GM23248 (cell line): Measurements from ENCODE around the gene PRRG3. TPM values are rescaled to one million over a fixed set of nuclear protein-coding genes. Genes with fewer than 3 reads are reported as not detected.

Source experiments
- DNase-seq: peaks from one replicate; pipeline ENCODE4 v3.0.0-alpha.2; 2015
- H2AFZ ChIP-seq: fragments of 200-600 bp; sonication (generic); 2 replicates; pipeline ENCODE4 v1.6.1; 2016; ENCODE audit warnings: antibody characterized with exemption
- H3F3A ChIP-seq: fragments of 200-600 bp; sonication (generic); 2 replicates; pipeline ENCODE4 v1.6.1; 2016; ENCODE audit warnings: mild to moderate bottlenecking, antibody characterized with exemption, mixed run types; ENCODE audit not compliant: insufficient read depth
- H3K27ac ChIP-seq: fragments of 200-600 bp; sonication (generic); 2 replicates; pipeline ENCODE4 v1.5.1; 2016; ENCODE audit warnings: mild to moderate bottlenecking
- H3K27me3 ChIP-seq: fragments of 200-600 bp; sonication (generic); replicated peaks from 2 replicates; pipeline ENCODE4 v1.6.1; 2016; ENCODE audit warnings: mild to moderate bottlenecking; ENCODE audit not compliant: insufficient read depth
- H3K36me3 ChIP-seq: fragments of 200-600 bp; sonication (generic); 2 replicates; pipeline ENCODE4 v1.6.1; 2016; ENCODE audit warnings: low read depth, mild to moderate bottlenecking
- H3K4me1 ChIP-seq: fragments of 200-600 bp; sonication (generic); 2 replicates; pipeline ENCODE4 v1.6.1; 2016; ENCODE audit warnings: mild to moderate bottlenecking; ENCODE audit not compliant: insufficient read depth
- H3K4me2 ChIP-seq: fragments of 200-600 bp; sonication (generic); one replicate; pipeline ENCODE4 v1.6.1; 2016; ENCODE audit warnings: mild to moderate bottlenecking; ENCODE audit not compliant: unreplicated experiment
- H3K4me3 ChIP-seq: fragments of 200-600 bp; sonication (generic); 2 replicates; pipeline ENCODE4 v1.5.1; 2016; ENCODE audit warnings: mild to moderate bottlenecking
- H3K79me2 ChIP-seq: fragments of 200-600 bp; sonication (generic); 2 replicates; pipeline ENCODE4 v1.6.1; 2016; ENCODE audit warnings: mild to moderate bottlenecking; ENCODE audit not compliant: insufficient read depth
- H3K9ac ChIP-seq: fragments of 200-600 bp; sonication (generic); 2 replicates; pipeline ENCODE4 v1.6.1; 2016; ENCODE audit warnings: mild to moderate bottlenecking
- H3K9me2 ChIP-seq: fragments of 200-600 bp; sonication (generic); 2 replicates; pipeline ENCODE4 v1.6.1; 2016; ENCODE audit warnings: mixed run types, mild to moderate bottlenecking, moderate library complexity; ENCODE audit not compliant: insufficient read depth
- H3K9me3 ChIP-seq: fragments of 200-600 bp; sonication (generic); one replicate; pipeline ENCODE4 v1.6.1; 2017; ENCODE audit warnings: low read depth
- H4K20me1 ChIP-seq: fragments of 200-600 bp; sonication (generic); 2 replicates; pipeline ENCODE4 v1.6.0; 2016; ENCODE audit not compliant: insufficient read depth
- EZH2 ChIP-seq: fragments of 200-600 bp; sonication (generic); IDR thresholded peaks from 2 replicates; pipeline ENCODE4 v1.6.1; 2018; ENCODE audit warnings: antibody characterized with exemption, mild to moderate bottlenecking; ENCODE audit not compliant: insufficient read depth, poor library complexity, severe bottlenecking
- EZH2phosphoT487 ChIP-seq: fragments of 200-600 bp; sonication (generic); IDR thresholded peaks from 2 replicates; pipeline ENCODE4 v1.6.1; 2018; ENCODE audit warnings: antibody characterized with exemption, moderate library complexity, mild to moderate bottlenecking, low read depth; ENCODE audit not compliant: insufficient read depth
- WGBS, 2 experiments: methylation state at CpG; one replicate each; pipeline ENCODE4 v1.1.6; 2015 to 2017; ENCODE audit warnings: low lambda C conversion rate in 2 of 2, low coverage in 1 of 2; ENCODE audit errors: missing lambda C conversion rate in 2 of 2; 5-methylcytosine and 5-hydroxymethylcytosine counted together
- in situ Hi-C: fragments of 300-500 bp; cut with MboI; formaldehyde crosslinking; loops from 2 replicates; pipeline ENCODE4 v1.15.0; 2020
- polyA plus RNA-seq: library from polyadenylated mRNA; unstranded; fragments of >200 nt; fragmentation: Nextera tagmentation; extraction: Ambion mirVana; gene quantifications from 2 replicates; pipeline ENCODE4 v1.2.1, GENCODE V29; 2016
- total RNA-seq: library from RNA; depleted of rRNA; stranded (reverse); fragments of >200 nt; shearing (Covaris generic); gene quantifications from 2 replicates; pipeline ENCODE4 v1.2.3, GENCODE V29; 2014

The PRRG3 gene
- total and polyA plus RNA-seq, 2 experiments from 2014 or later, result 0.21 TPM; not detected in 1

DNA sequence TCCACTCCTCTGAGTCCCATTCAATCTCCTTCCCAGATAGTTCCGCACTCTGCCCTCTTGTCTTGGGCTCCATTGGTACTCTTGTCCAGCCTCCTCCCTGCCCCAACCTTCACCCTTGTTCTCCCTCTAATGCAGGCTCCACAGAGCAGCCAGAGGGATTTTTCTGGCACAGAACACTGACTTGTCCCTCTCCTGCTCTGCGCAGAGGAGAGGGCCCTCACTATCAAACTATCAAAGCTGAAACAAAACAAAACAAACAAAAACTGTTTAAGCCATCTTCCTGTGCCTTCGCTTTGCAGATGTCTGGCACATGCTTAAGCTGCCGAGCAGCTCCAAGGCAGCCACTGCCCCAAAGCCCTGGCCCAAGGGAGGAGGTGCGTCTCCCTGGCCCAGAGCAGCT, 42.2 kb downstream of the PRRG3 start:
- Histone ChIP-seq H3K79me2 (no peaks in the 10 kb centered on the region), H2AFZ (no peak overlapping the region), H3F3A (no peaks in the 10 kb centered on the region), H3K4me3 (no peak overlapping the region), H3K36me3 (no peaks in the 10 kb centered on the region), H3K27me3 (no peaks in the 10 kb centered on the region), H3K9ac (no peak overlapping the region), H3K27ac (no peak overlapping the region), H3K4me2 (no peak overlapping the region), H4K20me1 (no peaks in the 10 kb centered on the region), H3K9me2 (no peaks in the 10 kb centered on the region), H3K4me1 (no peaks in the 10 kb centered on the region), H3K9me3 (no peaks in the 10 kb centered on the region)
- in situ Hi-C loops, result no loop called here
- no peak for DNase-seq
- 17 to 32% methylated on average over 3 to 5 of the region's 5 CpGs for WGBS, 2 experiments
- TF ChIP-seq EZH2phosphoT487, result no peak
- TF ChIP-seq EZH2, result no peak

DNA sequence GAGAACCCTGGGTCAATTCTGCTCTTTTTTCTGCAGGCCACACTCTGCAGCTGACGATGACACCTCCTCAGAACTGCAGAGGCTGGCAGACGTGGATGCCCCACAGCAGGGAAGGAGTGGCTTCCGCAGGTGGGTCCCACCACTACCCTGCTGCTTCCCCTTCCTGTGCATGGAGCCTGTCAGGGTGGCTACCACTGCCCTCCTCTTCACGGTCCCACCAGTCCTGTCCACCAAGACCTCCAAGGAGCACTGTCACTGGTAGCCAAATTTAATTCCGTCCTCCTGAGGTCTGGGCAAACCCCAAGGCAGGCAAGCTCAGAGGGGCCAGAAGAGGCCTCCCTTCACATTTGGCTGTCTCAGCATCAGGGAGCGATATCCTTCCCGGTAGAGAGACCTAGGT, 43.5 kb downstream of the PRRG3 start:
- H3K79me2 ChIP-seq, result no peaks in the 10 kb centered on the region
- TF ChIP-seq EZH2 (no peak), EZH2phosphoT487 (no peak)
- H3K9me2 ChIP-seq, result no peaks in the 10 kb centered on the region
- no peaks in the 10 kb centered on the region for H3K9me3 ChIP-seq
- no peak overlapping the region for H3K4me3 ChIP-seq
- in situ Hi-C loops, result no loop called here
- WGBS, 2 experiments, result 28 to 35% methylated on average over 3 to 7 of the region's 7 CpGs
- no peak overlapping the region for H3K27ac ChIP-seq
- H3K4me1 ChIP-seq, result no peaks in the 10 kb centered on the region
- no peaks in the 10 kb centered on the region for H3K27me3 ChIP-seq
- H3K4me2 ChIP-seq, result no peak overlapping the region
- no peaks in the 10 kb centered on the region for H4K20me1 ChIP-seq
- no peaks in the 10 kb centered on the region for H3K36me3 ChIP-seq
- H2AFZ ChIP-seq, result no peak overlapping the region
- DNase-seq, result no peak
- H3K9ac ChIP-seq, result no peak overlapping the region
- no peaks in the 10 kb centered on the region for H3F3A ChIP-seq

DNA sequence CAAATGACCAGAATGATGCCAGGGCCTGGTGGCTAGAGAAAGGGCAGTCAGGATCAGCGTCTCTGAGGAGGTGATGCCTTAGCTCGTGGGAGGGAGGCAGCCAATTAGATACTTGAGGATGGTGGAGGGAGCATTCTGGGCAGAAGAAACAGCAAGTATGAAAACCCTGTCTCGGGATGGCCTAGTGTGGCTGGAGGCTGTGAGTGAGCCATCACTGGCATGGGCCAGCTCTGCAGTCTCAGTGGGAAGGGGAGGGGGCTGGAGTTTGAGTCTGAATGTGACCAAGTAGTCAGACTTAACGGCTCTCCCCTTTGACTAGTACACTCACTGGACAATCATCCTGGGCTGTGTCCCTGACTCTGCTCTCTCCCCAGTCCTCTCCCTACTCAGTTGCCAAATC, 46.3 kb downstream of the PRRG3 start:
- Histone ChIP-seq H3K4me2 (no peak overlapping the region), H3K9me3 (no peaks in the 10 kb centered on the region), H3F3A (no peaks in the 10 kb centered on the region), H2AFZ (no peak overlapping the region), H3K9ac (no peak overlapping the region), H3K4me1 (no peaks in the 10 kb centered on the region), H3K27me3 (no peaks in the 10 kb centered on the region), H3K9me2 (no peaks in the 10 kb centered on the region), H3K4me3 (no peak overlapping the region), H3K27ac (no peak overlapping the region), H4K20me1 (no peaks in the 10 kb centered on the region), H3K36me3 (no peaks in the 10 kb centered on the region), H3K79me2 (no peaks in the 10 kb centered on the region)
- no peak for DNase-seq
- in situ Hi-C loops, result no loop called here
- no peak for TF ChIP-seq EZH2
- no peak for TF ChIP-seq EZH2phosphoT487
- 22 to 43% methylated on average over 4 of the region's 4 CpGs for WGBS, 2 experiments

DNA sequence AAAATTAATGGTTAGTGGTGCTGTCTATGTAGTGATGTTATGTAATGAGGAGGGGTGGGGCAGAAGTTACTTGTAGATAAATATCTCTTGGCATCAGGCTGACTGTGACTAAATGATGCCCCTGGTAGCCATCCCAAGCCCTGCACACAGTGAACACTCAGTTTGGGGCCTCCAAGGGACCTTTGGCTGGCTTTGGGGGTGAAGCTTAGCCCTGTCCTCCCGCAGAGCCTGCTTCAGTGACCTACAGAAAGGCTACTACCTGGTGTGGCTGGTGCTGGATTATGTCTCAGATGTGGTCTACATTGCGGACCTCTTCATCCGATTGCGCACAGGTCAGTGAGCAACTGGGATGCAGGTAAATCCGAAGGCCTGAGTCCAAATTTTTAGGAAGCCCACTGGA, 47.1 kb downstream of the PRRG3 start:
- H3K4me2 ChIP-seq, result no peak overlapping the region
- no peaks in the 10 kb centered on the region for H3F3A ChIP-seq
- no peaks in the 10 kb centered on the region for H4K20me1 ChIP-seq
- H3K9me2 ChIP-seq, result no peaks in the 10 kb centered on the region
- H3K4me1 ChIP-seq, result no peaks in the 10 kb centered on the region
- H3K4me3 ChIP-seq, result no peak overlapping the region
- no peaks in the 10 kb centered on the region for H3K9me3 ChIP-seq
- no peaks in the 10 kb centered on the region for H3K27me3 ChIP-seq
- H3K36me3 ChIP-seq, result no peaks in the 10 kb centered on the region
- H3K79me2 ChIP-seq, result no peaks in the 10 kb centered on the region
- TF ChIP-seq EZH2, result no peak
- no peak for TF ChIP-seq EZH2phosphoT487
- DNase-seq, result no peak
- 51 to 67% methylated on average over 5 of the region's 5 CpGs for WGBS, 2 experiments
- in situ Hi-C loops, result no loop called here
- H3K9ac ChIP-seq, result no peak overlapping the region
- H3K27ac ChIP-seq, result no peak overlapping the region
- no peak overlapping the region for H2AFZ ChIP-seq
